HG03442 (cell line): ENCODE measurements around the gene ANKRD35.

Experiments used
- ATAC-seq: cut with Tn5 transposase; IDR thresholded peaks from one replicate; pipeline ENCODE4 v1.9.1; 2021; ENCODE audit warnings: mild to moderate bottlenecking, moderate library complexity; ENCODE audit not compliant: unreplicated experiment

ANKRD35 gene

DNA sequence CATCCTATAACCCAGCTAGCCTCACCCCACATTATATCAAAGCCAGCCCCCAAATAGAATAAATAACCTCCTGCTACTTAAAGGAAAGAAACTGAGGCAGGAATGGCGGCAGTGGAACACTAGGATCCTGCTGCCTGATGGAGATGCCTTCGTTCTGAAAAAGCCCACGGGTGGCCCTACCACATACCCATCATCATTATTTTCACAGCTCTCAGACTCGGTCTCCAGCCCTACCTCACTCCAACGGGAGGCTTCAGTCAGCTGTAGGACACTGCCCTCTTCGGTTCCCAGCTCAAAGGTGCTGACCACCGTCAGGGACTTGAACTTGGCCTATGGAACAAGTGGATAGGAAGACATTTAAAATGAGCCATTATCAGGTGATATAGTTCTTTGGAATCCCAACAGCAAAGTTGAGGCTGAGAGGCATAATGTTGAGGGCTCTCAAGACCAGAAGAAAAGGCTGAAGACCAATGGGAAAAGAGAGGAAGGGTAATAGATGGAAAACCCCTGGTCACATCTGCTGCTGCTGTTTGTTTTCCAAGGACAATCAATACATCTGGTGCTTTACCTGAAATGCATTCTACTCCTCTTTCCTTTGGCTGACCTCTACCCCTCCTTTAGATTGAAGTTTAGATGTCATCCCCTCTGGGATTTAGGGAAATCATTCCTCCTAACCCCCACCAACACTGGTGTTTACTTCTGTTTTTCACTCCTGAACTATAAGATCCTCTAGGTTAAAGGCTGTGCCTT lies 7.8 kb upstream of the ANKRD35 start:
- no peak for ATAC-seq

DNA sequence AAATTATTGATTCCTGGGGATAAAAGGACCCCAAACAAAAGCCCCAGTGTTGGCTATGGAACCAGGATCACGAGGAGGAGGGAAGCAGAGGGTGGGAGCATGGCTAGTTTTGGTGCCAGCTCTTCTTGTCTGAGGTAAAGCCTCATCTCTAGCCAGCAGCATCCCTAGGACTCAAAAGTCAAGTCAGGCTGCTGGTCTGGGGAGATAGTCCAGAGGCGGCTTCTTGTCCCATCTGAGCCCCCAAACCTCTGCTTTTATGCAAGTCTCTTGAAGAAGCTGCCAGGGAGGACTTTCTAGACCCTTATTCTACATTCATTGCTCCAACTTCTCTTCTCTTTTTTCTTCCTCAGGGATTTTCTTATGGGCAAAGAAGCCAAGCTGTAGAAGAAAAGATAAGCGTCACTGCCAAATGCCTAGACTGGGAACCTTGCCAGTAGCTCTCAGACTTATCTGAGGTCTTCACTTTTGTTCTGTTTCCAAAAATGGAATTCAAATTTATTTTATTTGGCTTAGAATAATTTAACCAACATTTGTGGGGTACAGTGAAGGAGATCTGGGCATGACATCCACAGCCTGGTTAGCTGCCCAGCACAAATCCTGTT lies 6.9 kb upstream of the ANKRD35 start:
- no peak for ATAC-seq

DNA sequence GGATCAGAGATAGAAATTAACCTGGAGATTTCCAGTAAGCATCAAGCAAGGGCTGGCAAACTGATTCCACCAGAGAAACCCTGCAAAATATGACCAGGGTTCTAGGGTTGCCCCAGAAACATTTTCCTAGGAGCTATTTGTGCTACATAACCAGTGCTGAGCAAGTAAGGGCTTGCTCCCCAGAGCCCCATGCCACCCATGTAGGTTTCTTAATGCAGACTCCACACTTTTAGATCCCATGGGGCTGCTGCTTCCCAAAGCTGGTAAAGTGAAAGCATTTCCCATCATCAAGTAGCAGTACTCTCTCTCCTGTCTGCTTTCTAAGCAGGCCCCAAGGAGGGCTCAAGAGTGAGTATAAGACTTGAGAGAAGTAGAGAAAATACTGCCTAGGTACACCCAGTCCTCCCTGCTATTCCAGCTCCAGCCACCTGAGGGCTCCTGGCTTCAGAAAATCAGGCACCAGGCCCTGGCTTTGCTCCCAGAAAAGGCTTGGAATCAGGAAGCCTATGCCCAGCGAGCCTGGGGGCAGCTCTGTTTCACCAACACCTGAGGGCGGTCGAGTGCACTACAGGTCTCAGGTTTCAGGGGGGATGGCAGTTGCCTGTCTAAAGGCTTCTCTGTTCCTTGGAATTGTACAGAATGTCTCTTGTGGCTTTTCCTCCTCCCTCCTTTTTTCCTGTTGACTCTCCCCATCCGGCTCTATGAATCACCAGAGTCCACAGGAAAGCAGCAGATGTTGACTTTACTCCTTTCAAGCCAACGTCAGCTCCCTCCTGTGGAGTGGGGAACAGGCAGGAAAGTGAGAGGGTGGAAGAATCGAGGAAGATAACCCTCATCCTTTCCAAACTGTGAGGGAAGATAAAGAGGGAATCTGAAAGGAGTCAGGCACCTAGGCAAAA lies 6.2 kb upstream of the ANKRD35 start:
- peak; percentile 47 for ATAC-seq

DNA sequence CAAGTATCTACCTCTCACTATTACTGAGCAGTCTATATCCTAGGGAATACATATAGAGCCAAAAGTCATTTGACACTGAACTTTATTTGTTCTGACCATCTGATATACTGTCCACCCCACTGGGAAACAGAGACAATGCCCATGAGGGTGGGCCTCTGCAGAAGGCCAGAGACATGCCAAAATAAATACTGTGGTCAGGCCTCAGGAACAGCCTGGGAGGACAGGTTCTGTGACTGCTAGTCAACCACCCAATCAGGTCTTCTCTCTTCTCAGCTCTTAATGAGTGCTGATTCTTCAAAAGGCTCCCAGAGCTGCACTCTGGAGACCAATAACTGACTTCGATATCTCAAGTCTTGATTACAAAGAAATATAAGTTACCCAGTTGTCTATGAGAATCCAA lies 5.5 kb upstream of the ANKRD35 start:
- ATAC-seq: no peak

DNA sequence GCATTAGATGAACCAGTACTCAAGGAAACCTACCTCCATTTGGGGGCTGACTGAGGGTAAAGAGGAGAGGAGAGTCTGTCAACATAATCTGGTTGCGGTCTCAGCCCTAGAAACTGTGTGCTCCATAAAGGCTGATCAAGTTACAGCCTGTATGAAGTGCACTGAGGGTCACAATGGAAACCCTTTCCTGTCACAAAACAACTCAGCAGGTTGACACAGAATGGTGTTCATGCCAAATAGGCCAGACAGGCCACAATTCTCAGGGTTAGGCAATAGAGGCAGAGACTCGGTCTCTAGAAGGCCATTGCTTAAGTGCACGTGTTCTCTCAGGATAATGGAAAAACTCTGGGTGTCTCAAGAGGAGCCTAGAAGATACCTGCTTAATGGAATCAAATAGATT lies 4.1 kb upstream of the ANKRD35 start:
- ATAC-seq: no peak

DNA sequence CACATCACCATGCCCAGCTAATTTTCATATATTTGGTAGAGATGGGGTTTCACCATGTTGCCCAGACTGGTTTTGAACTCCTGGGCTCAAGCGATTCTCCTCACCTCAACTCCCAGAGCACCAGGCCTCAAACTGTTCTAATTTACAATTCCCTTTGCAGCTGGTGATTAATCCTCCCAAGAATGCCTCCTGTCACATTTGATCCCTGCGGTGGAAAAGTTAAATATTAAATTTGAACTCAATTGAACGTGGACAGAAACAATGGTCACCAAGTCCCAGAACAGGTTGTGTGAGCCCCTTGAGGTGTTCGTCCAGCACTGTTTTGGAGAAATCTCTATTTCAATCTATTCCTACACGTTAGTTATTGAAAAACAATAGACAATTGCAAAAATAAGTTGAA lies 2.0 kb upstream of the ANKRD35 start:
- no peak for ATAC-seq

DNA sequence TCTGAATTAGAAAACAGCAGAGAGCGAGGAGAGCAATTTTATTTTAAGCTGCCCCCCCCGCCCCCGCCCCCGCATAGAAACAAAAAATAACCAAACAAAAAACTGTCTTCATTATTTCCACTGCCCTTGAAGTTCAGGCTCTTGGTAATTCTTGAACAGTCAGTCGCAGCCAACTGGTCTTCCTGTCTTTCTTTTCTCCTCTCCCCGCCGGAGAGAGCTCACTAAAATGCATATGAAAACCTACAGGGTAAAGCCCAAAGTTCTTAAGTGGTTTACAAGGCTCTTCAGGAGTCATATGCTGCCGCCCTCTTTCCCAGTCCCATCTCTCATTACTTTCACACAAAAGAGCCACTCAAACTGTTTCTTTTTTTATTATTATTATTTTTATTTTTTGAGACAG lies 1.1 kb upstream of the ANKRD35 start:
- ATAC-seq: no peak

DNA sequence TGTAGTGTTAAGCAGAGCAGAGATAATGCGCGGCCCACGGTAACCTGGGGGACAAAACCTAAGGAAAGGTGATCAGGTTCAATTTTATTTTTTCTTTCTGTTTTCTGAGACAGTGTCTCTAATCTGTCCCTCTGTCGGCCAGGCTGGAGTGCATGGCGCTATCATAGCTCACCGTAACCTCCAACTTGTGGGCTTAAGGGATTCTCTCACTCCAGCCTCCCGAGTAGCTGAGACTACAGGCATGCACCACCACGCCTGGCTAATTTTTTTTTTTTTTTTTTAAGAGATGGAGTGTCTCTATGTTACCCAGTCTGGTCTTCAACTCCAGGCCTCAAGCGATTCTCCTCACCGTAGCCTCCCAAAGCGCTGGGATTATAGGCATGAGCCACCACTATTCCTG lies 724 bp upstream of the ANKRD35 start:
- no peak for ATAC-seq

DNA sequence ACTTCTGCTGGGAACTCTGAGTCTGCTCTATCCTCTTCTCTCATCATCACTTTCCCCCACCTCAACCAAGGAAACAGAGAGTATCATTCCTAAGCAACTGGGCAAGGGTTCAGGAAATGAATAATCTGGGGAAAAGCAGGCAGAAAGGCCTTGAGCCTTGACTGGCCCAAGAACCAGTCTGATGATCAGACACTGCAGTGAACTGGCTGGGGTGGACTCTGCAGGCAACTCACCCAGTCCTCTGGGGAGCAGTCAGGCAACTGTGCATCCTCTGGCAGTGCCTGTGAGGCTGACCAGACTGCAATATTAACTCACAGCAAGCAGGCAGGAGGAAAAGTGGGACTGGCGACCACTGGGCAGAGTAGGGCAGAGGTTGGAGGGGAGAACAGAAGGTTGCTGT lies 991 bp downstream of the ANKRD35 start:
- no peak for ATAC-seq

DNA sequence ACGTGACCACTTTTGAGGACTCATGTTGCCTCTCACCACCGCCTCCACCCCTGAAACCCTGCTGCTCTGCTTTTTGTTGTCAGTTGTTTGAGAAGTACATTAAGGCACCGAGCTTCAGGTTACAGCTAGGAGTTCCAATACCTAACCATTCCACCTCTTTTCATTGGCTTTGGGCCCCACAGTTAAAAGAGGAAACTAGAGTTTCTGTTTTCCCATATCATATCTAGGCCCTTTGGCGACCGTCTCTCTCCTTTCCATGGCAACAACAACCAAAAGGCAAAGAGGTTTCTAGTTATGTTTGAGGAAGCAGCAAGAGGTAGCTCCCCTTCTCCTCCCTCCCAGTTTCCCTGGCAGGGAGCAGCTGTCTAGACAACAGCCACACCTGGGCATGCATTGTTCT lies 5.9 kb downstream of the ANKRD35 start:
- no peak for ATAC-seq

DNA sequence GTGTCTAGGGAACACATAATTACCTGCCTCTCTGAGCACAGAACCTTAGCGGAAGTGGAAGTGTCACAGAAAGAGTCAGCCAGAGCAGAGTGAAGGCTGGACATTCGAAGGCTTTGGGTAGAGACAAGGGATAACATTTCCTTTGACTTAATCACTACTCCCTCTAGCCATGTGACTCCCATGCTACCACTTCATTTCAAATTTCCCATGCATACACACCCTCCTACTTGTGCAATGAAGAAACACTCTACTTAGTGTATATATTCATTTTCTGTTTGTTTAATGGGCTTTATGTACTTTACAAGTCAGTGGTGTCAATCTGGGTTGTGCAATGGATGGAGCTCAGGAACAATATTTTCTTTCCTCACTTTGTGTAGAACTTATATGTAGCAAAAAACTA lies 6.9 kb downstream of the ANKRD35 start:
- no peak for ATAC-seq

DNA sequence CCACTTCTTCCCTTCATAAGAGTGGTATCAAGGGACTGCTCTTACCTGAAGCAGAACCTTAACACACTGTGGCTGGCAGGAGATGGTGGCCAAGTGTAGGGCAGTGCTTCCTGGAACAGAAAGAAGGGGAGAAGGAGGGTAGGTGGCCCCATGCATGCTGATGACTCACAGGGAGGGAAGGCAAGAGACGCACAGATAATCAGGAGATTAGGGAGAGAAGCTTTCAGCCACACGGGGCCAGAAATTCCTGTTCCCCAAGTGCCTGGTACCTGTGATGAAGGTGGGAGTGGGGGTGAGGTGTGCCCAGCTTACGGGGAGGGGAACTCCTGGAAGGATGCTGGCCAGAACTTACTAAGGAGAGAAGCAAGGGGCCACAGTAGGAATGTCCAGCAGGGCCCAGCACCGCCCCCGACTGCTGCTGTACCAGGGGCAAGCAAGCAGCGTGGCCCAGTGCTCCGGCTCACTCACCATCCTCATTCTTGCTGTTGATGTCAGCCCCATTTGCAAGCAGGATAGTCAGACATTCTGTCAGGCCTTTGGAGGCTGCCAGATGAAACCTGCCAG lies 7.7 kb downstream of the ANKRD35 start:
- ATAC-seq: no peak

DNA sequence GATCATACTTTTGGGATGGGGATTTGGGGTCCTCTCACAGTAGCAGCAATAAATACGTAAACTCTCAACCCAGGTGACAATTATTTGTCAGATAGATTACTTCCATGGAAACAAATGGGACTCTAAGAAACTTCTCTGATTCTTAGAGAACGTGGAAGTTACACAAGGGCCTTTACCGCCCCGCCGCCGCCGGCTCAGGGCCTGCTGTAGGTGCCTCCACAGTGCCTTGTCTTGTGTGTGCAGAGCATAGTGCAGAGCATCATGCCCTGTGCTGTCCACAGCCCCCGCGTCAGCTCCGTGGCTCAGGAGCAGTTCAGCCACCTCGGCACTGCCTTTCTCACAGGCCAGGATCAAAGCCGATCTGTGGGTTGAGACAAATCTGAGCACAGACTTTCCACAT lies 11.0 kb downstream of the ANKRD35 start:
- no peak for ATAC-seq

DNA sequence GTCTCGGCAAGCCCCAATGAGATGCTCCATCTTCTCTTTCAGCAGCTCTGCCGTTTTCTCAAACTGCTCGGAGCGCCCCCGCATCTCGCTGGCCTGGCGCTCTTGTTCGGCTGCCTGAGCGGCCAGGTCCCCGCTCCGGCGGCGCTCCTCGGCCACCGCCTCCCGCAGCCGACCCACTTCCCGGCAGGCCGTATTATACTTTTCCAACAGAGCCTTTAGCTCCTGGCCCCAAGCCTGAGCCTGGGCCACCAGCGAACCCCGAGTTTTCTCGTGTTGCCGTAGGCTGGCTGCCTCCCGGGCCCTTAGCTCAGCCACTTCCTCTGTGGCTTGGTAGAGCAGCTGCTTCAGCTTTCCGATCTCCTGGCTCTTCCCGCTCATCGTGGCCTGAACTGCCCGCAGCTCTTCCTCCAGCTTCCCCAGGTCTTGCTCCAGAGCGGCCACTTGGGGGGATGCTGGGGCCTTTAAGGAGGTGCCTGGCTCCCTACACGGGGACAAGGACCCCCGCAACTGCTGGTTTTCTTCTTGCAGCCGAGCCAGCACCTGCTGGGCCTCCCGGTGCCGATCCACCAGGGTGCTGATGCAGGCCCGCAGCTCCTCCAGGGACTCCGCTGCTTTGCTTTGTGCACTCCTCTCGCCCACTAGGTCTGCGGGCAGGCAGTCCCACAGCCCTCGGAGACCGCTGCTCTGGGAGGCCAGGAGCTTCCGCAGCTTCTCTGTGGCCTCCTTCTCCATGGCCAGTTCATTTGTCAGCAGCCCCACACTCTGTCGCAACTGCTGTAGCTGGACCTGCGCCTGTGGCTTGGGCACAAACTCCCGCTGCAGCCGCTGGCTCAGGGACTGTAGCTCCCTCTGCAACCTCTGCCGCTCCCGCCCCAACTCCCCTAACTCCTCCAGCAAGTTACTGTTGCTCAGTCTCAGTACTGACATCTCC lies 13.4 kb downstream of the ANKRD35 start:
- no peak for ATAC-seq

DNA sequence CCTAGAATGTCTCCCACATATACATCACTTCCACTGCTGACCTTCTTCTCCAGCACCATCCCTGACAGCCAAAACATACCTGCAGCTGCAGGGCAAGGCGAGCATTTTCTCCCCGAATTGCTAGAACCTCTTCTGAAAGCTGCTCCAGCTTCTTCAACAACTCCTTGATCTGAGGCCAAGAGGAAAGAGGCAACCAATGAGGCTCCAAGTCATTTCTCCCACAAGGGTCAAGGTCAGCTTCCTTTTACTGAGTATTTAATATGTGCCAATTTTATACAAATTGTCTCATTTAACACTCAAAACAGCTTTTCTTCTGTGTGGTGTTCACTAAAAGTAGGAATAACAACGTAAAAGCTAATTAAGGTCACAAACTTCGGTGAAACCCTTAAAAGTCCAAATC lies 17.4 kb downstream of the ANKRD35 start:
- ATAC-seq: no peak

DNA sequence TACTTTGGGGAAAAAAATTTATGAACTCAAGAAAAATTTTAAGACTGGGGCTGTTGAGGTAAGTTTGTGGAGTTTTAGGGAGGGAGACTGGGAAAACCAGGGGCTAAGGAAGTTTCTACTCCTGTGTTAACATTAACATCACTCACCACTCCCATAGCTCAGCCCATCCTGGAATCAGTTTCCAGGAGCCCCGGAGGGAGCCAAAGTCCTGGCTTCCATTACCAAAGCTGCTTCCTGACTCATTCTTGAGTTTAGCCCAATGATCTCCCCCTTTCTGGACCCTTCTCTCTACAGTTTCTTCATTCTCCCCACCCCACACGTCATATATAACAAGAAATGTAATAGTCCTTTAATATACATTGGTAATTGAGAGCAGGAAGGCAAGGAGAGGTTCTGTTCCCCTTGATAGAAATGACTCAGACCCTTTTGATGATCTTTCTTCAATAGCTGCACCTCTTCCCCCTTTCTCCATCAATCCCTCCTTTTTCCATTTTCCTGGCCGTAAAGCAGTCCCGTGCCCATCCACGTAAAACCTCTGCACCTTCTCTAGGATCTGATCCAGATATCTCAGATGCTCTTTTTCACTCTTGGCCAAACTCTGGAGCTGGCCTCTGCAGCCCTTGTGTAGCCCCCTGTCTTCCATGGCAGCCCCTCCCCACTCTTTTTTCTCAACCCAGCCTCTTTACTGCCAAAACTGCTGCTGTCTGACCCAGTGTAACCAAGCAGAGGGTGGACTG lies 22.2 kb downstream of the ANKRD35 start:
- ATAC-seq: no peak

DNA sequence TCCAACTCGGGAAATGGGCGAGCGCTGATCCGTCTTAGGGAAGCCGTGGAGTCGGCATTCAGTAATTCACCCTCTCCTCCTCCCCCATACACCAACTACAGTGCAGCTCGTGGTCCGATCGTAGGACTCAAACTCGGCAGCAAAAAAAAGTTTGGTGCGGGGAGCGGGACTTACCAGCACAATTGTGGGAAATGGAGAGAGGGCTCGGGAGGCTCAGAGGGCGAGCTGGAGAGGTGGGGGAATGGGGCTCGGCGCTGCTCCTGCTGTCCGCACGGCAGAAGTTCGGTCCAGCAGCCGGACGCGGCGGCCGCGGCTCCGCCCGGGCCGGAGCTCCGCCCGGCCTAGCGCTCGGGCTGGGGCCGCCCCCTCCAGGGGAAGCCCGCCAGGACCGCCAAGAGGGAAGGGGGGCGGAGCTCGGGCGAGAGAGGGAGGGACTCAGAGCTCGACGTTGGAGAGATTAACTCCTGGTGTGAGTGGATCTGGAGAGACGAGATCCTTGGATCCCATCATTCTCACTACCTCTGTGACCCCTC lies 26.1 kb downstream of the ANKRD35 start:
- peak; percentile 59 for ATAC-seq

DNA sequence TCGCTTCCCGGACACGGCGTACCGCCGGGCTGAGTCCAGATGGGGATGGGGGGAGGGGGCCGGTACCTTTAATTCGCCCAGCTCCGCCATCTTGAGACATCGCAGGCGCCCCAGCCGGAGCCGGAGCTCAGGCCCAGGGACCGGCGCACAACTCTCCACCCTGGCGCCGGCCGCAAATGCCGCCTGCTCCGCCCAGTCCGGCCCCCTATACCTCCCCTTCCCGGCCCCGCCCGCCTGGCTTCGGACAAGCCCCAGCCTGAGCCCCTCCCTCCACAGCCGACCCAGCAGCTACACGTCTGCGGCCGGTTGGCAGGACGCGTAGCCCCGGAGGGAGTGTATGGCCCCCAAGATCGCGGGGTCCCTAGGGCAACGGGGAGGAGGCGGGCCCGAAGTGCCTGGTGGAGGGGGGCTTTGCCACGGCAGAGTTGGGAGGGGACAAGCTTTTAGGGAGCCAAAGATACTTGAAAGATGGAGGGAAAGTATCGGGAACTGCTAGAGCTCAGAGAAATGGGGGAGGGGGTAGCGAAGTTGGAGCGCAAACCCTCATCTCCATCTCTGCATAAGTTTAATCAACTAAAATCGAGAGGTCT lies 26.7 kb downstream of the ANKRD35 start, which contains the start of gene PIAS3:
Gene PIAS3, minus strand, starts transcription at position 181 of the 590 bp plus-strand sequence. Its CDS starts 91 bp downstream, at position 90.
- ATAC-seq: peak; percentile 80
